Neural progenitor cell (in vitro differentiated cells): ENCODE results near the gene MGAT4A. TPM values are rescaled to one million over a fixed set of nuclear protein-coding genes. Genes with fewer than 3 reads are reported as not detected.
"Not testable (repeated sequence)": the region's sequence is repeated elsewhere in the genome, so short reads cannot be mapped to it uniquely, and the experiment has no call there.

Experiments used
- DNase-seq: peaks from one replicate; pipeline ENCODE4 v3.0.0-alpha.2; 2016; ENCODE audit warnings: low spot score
- H2AFZ ChIP-seq: fragments of 200-600 bp; sonication (generic); replicated peaks from 2 replicates; pipeline ENCODE4 v1.6.1; 2016; ENCODE audit warnings: antibody characterized with exemption
- H3F3A ChIP-seq: fragments of 200-600 bp; sonication (generic); 2 replicates; pipeline ENCODE4 v1.6.1; 2016; ENCODE audit warnings: antibody characterized with exemption, low read depth
- H3K27ac ChIP-seq: fragments of 200-600 bp; sonication (generic); 2 replicates; pipeline ENCODE4 v1.5.1; 2016; ENCODE audit warnings: mild to moderate bottlenecking
- H3K27me3 ChIP-seq: fragments of 200-600 bp; sonication (generic); 2 replicates; pipeline ENCODE4 v1.6.1; 2016; ENCODE audit warnings: mild to moderate bottlenecking, moderate library complexity
- H3K36me3 ChIP-seq: fragments of 200-600 bp; sonication (generic); 2 replicates; pipeline ENCODE4 v1.5.1; 2016
- H3K4me1 ChIP-seq: fragments of 200-600 bp; sonication (generic); 2 replicates; pipeline ENCODE4 v1.6.1; 2016; ENCODE audit warnings: mixed run types
- H3K4me2 ChIP-seq: fragments of 200-600 bp; sonication (generic); 2 replicates; pipeline ENCODE4 v1.6.1; 2016
- H3K4me3 ChIP-seq: fragments of 200-600 bp; sonication (generic); 2 replicates; pipeline ENCODE4 v1.5.1; 2016
- H3K79me2 ChIP-seq: fragments of 200-600 bp; sonication (generic); 2 replicates; pipeline ENCODE4 v1.6.1; 2016; ENCODE audit warnings: low read depth
- H3K9ac ChIP-seq: fragments of 200-600 bp; sonication (generic); 2 replicates; pipeline ENCODE4 v1.6.1; 2016
- H3K9me3 ChIP-seq: fragments of 200-600 bp; sonication (generic); 2 replicates; pipeline ENCODE4 v1.5.1; 2016; ENCODE audit warnings: low read depth
- H4K20me1 ChIP-seq: fragments of 200-600 bp; sonication (generic); 2 replicates; pipeline ENCODE4 v1.6.1; 2016; ENCODE audit warnings: low read depth
- H3K27ac Mint-ChIP-seq: 3 replicates; pipeline ENCODE4 v1.8.0; 2021; ENCODE audit warnings: mixed read lengths
- H3K27me3 Mint-ChIP-seq: 2 replicates; pipeline ENCODE4 v1.8.0; 2022; ENCODE audit warnings: low read depth, mild to moderate bottlenecking, inconsistent platforms, moderate library complexity, mixed read lengths; ENCODE audit not compliant: insufficient read depth
- H3K36me3 Mint-ChIP-seq: 3 replicates; pipeline ENCODE4 v1.8.0; 2021; ENCODE audit warnings: mixed read lengths
- H3K4me1 Mint-ChIP-seq: 3 replicates; pipeline ENCODE4 v1.8.0; 2021; ENCODE audit warnings: mixed read lengths
- H3K4me3 Mint-ChIP-seq: 3 replicates; pipeline ENCODE4 v1.8.0; 2021; ENCODE audit warnings: mild to moderate bottlenecking, moderate library complexity, mixed read lengths
- H3K9me3 Mint-ChIP-seq: 3 replicates; pipeline ENCODE4 v1.8.0; 2020; ENCODE audit warnings: mixed read lengths
- CTCF ChIP-seq: fragments of 200-600 bp; sonication (generic); IDR thresholded peaks from 2 replicates; pipeline ENCODE4 v1.5.1; 2017; ENCODE audit warnings: antibody characterized with exemption, mild to moderate bottlenecking
- EZH2 ChIP-seq: fragments of 200-600 bp; sonication (generic); IDR thresholded peaks from 2 replicates; pipeline ENCODE4 v1.6.1; 2017; ENCODE audit warnings: antibody characterized with exemption, mild to moderate bottlenecking, moderate library complexity
- EZH2phosphoT487 ChIP-seq: fragments of 200-600 bp; sonication (generic); IDR thresholded peaks from 2 replicates; pipeline ENCODE4 v1.6.1; 2017; ENCODE audit warnings: antibody characterized with exemption
- total RNA-seq: library from RNA; depleted of rRNA; stranded (reverse); fragments of >200 nt; gene quantifications from 2 replicates; pipeline ENCODE4 v1.2.3, GENCODE V29; 2015; ENCODE audit warnings: low replicate concordance

Gene MGAT4A
- total RNA-seq, 1 donor from 2014 or later: 8.0 TPM

GRCh38 chr2:98753801-98754200 lies 22.9 kb upstream of the MGAT4A start:
- Histone ChIP-seq H3K9me3 (no peaks in the 10 kb centered on the region), H3K4me3 (no peak overlapping the region), H3K4me2 (no peak overlapping the region), H3K79me2 (no peaks in the 10 kb centered on the region), H2AFZ (no peak overlapping the region), H3K4me1 (peaks cover 4% of the 10 kb centered on the region), H3F3A (no peaks in the 10 kb centered on the region), H3K27ac (no peak overlapping the region), H3K36me3 (no peaks in the 10 kb centered on the region), H4K20me1 (no peaks in the 10 kb centered on the region), H3K9ac (no peak overlapping the region), H3K27me3 (no peaks in the 10 kb centered on the region)
- Mint-ChIP-seq H3K27ac (no peak overlapping the region), H3K36me3 (no peaks in the 10 kb centered on the region), H3K4me1 (no peaks in the 10 kb centered on the region), H3K4me3 (no peak overlapping the region), H3K9me3 (peaks cover 2% of the 10 kb centered on the region), H3K27me3 (peaks cover 4% of the 10 kb centered on the region)
- no peak for DNase-seq
- TF ChIP-seq EZH2 (no peak), CTCF (no peak), EZH2phosphoT487 (no peak)

GRCh38 chr2:98752711-98753110 lies 21.8 kb upstream of the MGAT4A start:
- not testable (repeated sequence) for H3K27me3 Mint-ChIP-seq, DNase-seq, H3K9me3 Mint-ChIP-seq, H3K36me3 Mint-ChIP-seq, H3K9me3 ChIP-seq, H3K27me3 ChIP-seq, H3K27ac ChIP-seq, H3K27ac Mint-ChIP-seq, H3F3A ChIP-seq, H3K4me1 ChIP-seq, H2AFZ ChIP-seq, H3K4me3 Mint-ChIP-seq, H3K9ac ChIP-seq, H3K4me1 Mint-ChIP-seq, H3K79me2 ChIP-seq, H3K4me2 ChIP-seq, H3K36me3 ChIP-seq, H4K20me1 ChIP-seq, H3K4me3 ChIP-seq

GRCh38 chr2:98751748-98752147 lies 20.8 kb upstream of the MGAT4A start:
- Histone ChIP-seq H3K4me3 (no peak overlapping the region), H3K27me3 (no peaks in the 10 kb centered on the region), H3K4me1 (peaks cover 10% of the 10 kb centered on the region), H3K4me2 (no peak overlapping the region), H3K36me3 (no peaks in the 10 kb centered on the region), H3F3A (no peaks in the 10 kb centered on the region), H3K9ac (no peak overlapping the region), H3K27ac (no peak overlapping the region), H2AFZ (no peak overlapping the region), H3K9me3 (no peaks in the 10 kb centered on the region), H4K20me1 (no peaks in the 10 kb centered on the region), H3K79me2 (no peaks in the 10 kb centered on the region)
- DNase-seq: no peak
- peaks cover 5% of the 10 kb centered on the region for H3K27me3 Mint-ChIP-seq
- no peak overlapping the region for H3K4me3 Mint-ChIP-seq
- TF ChIP-seq EZH2: no peak
- no peak for TF ChIP-seq CTCF
- no peak for TF ChIP-seq EZH2phosphoT487
- H3K4me1 Mint-ChIP-seq: peaks cover 8% of the 10 kb centered on the region
- H3K27ac Mint-ChIP-seq: no peak overlapping the region
- H3K9me3 Mint-ChIP-seq: peaks cover 2% of the 10 kb centered on the region
- no peaks in the 10 kb centered on the region for H3K36me3 Mint-ChIP-seq

GRCh38 chr2:98750593-98751282 lies 19.8 kb upstream of the MGAT4A start:
- H3K27me3 ChIP-seq: no peaks in the 10 kb centered on the region
- Mint-ChIP-seq H3K4me3 (no peak overlapping the region), H3K9me3 (peaks cover 2% of the 10 kb centered on the region), H3K36me3 (no peaks in the 10 kb centered on the region), H3K4me1 (peaks cover 8% of the 10 kb centered on the region), H3K27me3 (peaks cover 5% of the 10 kb centered on the region), H3K27ac (no peak overlapping the region)
- TF ChIP-seq EZH2 (no peak), EZH2phosphoT487 (no peak), CTCF (no peak)
- H3K27ac ChIP-seq: no peak overlapping the region
- no peak overlapping the region for H3K4me3 ChIP-seq
- H3K9ac ChIP-seq: no peak overlapping the region
- H3K4me1 ChIP-seq: peaks cover 10% of the 10 kb centered on the region
- H2AFZ ChIP-seq: no peak overlapping the region
- H3F3A ChIP-seq: no peaks in the 10 kb centered on the region
- no peaks in the 10 kb centered on the region for H3K79me2 ChIP-seq
- no peaks in the 10 kb centered on the region for H3K9me3 ChIP-seq
- no peaks in the 10 kb centered on the region for H4K20me1 ChIP-seq
- DNase-seq: no peak
- no peak overlapping the region for H3K4me2 ChIP-seq
- H3K36me3 ChIP-seq: no peaks in the 10 kb centered on the region
